ENCODE data around the gene SEMA3C. TPM values are rescaled to one million over a fixed set of nuclear protein-coding genes. Genes with fewer than 3 reads are reported as not detected.

Gene SEMA3C
- total and polyA plus RNA-seq, 12 donors, result 2.4 to 20.5 (median 6.2) TPM

DNA sequence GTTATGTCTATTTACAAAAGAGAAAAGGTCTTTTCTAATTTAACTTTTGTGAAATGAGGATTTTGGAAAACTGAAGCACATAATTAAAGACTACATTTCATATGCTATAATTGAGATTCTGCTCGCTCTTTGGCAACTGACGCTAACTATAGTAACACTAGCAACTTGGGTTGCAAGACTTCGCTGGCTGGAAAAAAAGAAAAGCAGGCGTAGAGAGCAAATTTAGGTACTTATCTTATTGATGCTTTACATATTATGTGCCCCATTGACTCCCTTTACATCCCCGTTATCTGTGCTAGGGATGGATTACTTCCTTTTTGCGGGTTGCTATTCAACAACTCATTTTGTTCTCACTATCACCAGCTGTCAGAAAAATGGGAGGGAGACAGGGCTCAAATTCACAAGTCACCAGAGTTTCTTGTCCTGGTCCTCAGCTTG, 10.5 kb downstream of the SEMA3C start:
- Histone ChIP-seq H3K27me3 (no peaks in the 10 kb centered on the region), H3K36me3 (replicated peaks in 1 of 2) (no peaks in the 10 kb centered on the region), H3K4me3 (no peak overlapping the region), H3K27ac (no peak overlapping the region), H3K4me1 (replicated peaks in 1 of 2) (no peaks in the 10 kb centered on the region), H3K9me3 (replicated peaks in 1 of 3) (no peaks in the 10 kb centered on the region)
- TF ChIP-seq, protein P1, sequence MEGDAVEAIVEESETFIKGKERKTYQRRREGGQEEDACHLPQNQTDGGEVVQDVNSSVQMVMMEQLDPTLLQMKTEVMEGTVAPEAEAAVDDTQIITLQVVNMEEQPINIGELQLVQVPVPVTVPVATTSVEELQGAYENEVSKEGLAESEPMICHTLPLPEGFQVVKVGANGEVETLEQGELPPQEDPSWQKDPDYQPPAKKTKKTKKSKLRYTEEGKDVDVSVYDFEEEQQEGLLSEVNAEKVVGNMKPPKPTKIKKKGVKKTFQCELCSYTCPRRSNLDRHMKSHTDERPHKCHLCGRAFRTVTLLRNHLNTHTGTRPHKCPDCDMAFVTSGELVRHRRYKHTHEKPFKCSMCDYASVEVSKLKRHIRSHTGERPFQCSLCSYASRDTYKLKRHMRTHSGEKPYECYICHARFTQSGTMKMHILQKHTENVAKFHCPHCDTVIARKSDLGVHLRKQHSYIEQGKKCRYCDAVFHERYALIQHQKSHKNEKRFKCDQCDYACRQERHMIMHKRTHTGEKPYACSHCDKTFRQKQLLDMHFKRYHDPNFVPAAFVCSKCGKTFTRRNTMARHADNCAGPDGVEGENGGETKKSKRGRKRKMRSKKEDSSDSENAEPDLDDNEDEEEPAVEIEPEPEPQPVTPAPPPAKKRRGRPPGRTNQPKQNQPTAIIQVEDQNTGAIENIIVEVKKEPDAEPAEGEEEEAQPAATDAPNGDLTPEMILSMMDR (IDR thresholded peaks at IDR 0.05), result no peak
- no peak for TF ChIP-seq POLR2A (IDR thresholded peaks at IDR 0.05)
- intact Hi-C loops (cut with DNase I), result no loop called here
- no peak for DNase-seq
- 70 to 77% (median 72%) methylated on average over 6 of the region's 6 CpGs for WGBS, 4 donors

DNA sequence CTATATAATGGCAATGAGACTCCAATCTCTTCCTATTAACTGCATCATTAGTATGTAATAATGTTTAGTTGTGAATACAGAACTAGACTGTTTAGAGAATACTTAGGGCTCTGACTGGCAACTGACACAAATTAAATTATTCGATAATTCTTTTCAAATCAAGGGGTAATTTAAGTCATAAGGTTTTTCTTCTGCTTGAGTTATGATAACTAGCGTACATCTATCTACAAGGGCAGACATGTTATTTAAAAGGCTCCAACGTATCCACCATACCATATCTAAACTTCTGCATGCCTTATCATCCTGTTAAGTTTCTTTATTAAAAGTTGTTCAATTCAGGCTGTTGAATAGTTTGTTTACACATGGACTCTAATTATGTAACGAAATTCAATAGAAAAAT, 11.2 kb downstream of the SEMA3C start:
- 65 to 82% (median 68%) methylated on average over 4 of the region's 4 CpGs for WGBS, 4 donors
- no peak overlapping the region for H3K4me3 ChIP-seq
- H3K4me1 ChIP-seq (replicated peaks in 1 of 2), result no peaks in the 10 kb centered on the region
- intact Hi-C loops (cut with DNase I), result no loop called here
- no peak for TF ChIP-seq POLR2A (IDR thresholded peaks at IDR 0.05)
- TF ChIP-seq, protein P1 (IDR thresholded peaks at IDR 0.05), result no peak
- no peaks in the 10 kb centered on the region for H3K27me3 ChIP-seq
- no peaks in the 10 kb centered on the region for H3K9me3 ChIP-seq (replicated peaks in 1 of 3)
- H3K36me3 ChIP-seq (replicated peaks in 1 of 2), result no peaks in the 10 kb centered on the region
- no peak for DNase-seq
- H3K27ac ChIP-seq, result no peak overlapping the region

DNA sequence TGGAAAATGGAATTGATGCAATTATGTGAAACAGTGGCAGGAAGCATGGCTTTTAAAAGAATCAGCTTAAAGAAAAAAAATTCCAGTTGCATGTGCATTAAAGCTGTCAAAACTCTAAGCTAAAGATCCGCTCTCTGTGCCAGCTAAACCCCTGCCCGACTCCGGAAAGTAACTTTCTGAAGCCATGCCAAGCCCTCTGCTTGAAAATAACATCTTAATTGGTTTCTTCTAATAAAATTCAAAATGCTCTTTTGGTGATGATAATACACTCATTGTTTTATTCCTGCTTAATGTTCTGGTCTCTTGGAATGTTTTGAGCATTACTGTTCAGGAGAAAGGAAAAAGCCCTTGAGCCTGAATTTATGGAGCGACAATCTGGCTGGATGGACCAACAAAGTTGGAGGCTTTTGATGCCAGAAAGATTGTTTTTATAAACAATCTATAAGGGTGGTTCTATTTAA, 11.7 kb downstream of the SEMA3C start:
- TF ChIP-seq, protein P1 (IDR thresholded peaks at IDR 0.05), result no peak
- no peak for TF ChIP-seq POLR2A (IDR thresholded peaks at IDR 0.05)
- WGBS, 4 donors, result 79 to 91% (median 85%) methylated on average over 4 of the region's 4 CpGs
- no peaks in the 10 kb centered on the region for H3K4me1 ChIP-seq (replicated peaks in 1 of 2)
- no peak overlapping the region for H3K4me3 ChIP-seq
- intact Hi-C loops (cut with DNase I), result no loop called here
- H3K36me3 ChIP-seq (replicated peaks in 1 of 2), result no peaks in the 10 kb centered on the region
- H3K27ac ChIP-seq, result no peak overlapping the region
- no peak for DNase-seq
- no peaks in the 10 kb centered on the region for H3K9me3 ChIP-seq (replicated peaks in 1 of 3)
- H3K27me3 ChIP-seq, result no peaks in the 10 kb centered on the region

DNA sequence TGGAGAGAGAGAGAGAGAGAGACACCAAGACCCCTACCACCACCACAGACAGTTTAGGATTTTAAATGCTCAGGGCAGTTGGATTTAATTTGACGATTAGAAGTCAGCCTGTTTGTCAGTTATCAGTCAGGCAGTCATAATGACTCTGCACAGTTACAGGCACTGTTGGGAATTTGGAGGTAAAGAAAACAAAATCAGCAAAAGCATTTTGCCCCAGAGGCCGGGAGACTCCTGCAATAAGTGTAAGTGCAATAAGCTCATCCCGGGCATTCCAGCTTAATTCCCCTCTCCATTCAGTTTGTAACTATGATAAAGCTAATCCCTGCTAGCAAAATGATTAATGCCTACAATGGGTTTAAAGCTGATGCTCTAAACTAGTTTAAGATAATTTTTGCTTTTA, 13.5 kb downstream of the SEMA3C start:
- no peak overlapping the region for H3K27ac ChIP-seq
- H3K27me3 ChIP-seq, result no peaks in the 10 kb centered on the region
- intact Hi-C loops (cut with DNase I), result no loop called here
- WGBS, 4 donors, result 62 to 71% (median 67%) methylated on average over 3 of the region's 3 CpGs
- H3K36me3 ChIP-seq (replicated peaks in 1 of 2), result no peaks in the 10 kb centered on the region
- no peaks in the 10 kb centered on the region for H3K4me1 ChIP-seq (replicated peaks in 1 of 2)
- no peak for TF ChIP-seq POLR2A (IDR thresholded peaks at IDR 0.05)
- TF ChIP-seq, protein P1 (IDR thresholded peaks at IDR 0.05), result no peak
- H3K9me3 ChIP-seq (replicated peaks in 1 of 3), result no peaks in the 10 kb centered on the region
- no peak overlapping the region for H3K4me3 ChIP-seq
- no peak for DNase-seq
